ENCODE data around the gene DSTYK.
A peak's percentile ranks its signal among the peaks of the same experiment; 100 is the strongest.

Gene DSTYK

GRCh38 chr1:205227584-205228013, 16.1 kb upstream of the DSTYK start, which contains the start of gene TMCC2 (continued):
- peak; percentile 93 for TF ChIP-seq SP2 (tag by site-specific recombination; IDR thresholded peaks at IDR 0.05)
- peak; percentile 90 for TF ChIP-seq PRDM10 (tag by site-specific recombination; IDR thresholded peaks at IDR 0.05)
- peak; percentile 99 for TF ChIP-seq ZBTB48 (tag by site-specific recombination; IDR thresholded peaks at IDR 0.05)
- TF ChIP-seq ZBTB10 (tag by site-specific recombination; IDR thresholded peaks at IDR 0.05): peak; percentile 72
- peak; percentile 52; the same call in 1 of the 2 replicates for TF ChIP-seq ZNF501 (tag by site-specific recombination; IDR thresholded peaks at IDR 0.05)
- no peak for TF ChIP-seq ZNF621 (tag by site-specific recombination; IDR thresholded peaks at IDR 0.05)
- peak; percentile 96 for TF ChIP-seq PBX3 (CRISPR knock-in tag; IDR thresholded peaks at IDR 0.05)
- TF ChIP-seq ZNF398 (tag by site-specific recombination; IDR thresholded peaks at IDR 0.05): peak; percentile 46
- TF ChIP-seq ZNF24 (tag by site-specific recombination; IDR thresholded peaks at IDR 0.05): peak; percentile 51; the same call in 1 of the 2 replicates
- no peak for TF ChIP-seq ZNF311 (tag by site-specific recombination; IDR thresholded peaks at IDR 0.05; ENCODE audit: borderline replicate concordance)
- TF ChIP-seq ZNF610 (tag by site-specific recombination; IDR thresholded peaks at IDR 0.05; ENCODE audit: borderline replicate concordance): peak; percentile 57; the same call in 1 of the 2 replicates
- no peak for TF ChIP-seq ATF2 (tag by site-specific recombination; IDR thresholded peaks at IDR 0.05; ENCODE audit: low read depth)
- TF ChIP-seq ZEB2 (tag by site-specific recombination; IDR thresholded peaks at IDR 0.05): peak; percentile 54
- peak; percentile 13; the same call in 1 of the 2 replicates for TF ChIP-seq INSM2 (tag by site-specific recombination; IDR thresholded peaks at IDR 0.05)
- TF ChIP-seq ZNF704 (tag by site-specific recombination; IDR thresholded peaks at IDR 0.05): no peak
- TF ChIP-seq ZNF549 (tag by site-specific recombination; IDR thresholded peaks at IDR 0.05): no peak
- TF ChIP-seq ZBTB7A (tag by site-specific recombination; IDR thresholded peaks at IDR 0.05; ENCODE audit: low read depth): 0 out of 2 replicates have a peak, but pooled peaks have one; percentile 60
- TF ChIP-seq REST (tag by site-specific recombination; IDR thresholded peaks at IDR 0.05): no peak
- peak; percentile 90 for TF ChIP-seq PATZ1 (tag by site-specific recombination; IDR thresholded peaks at IDR 0.05)

Data from HEK293 (cell line).